NCI-H1417 (cell line): ENCODE results near the gene VSTM5.

Source experiments
- DNase-seq, 3 experiments: peaks; one replicate each; lab custom pipeline; 2025; lab: John Stamatoyannopoulos, UW

Gene VSTM5

DNA sequence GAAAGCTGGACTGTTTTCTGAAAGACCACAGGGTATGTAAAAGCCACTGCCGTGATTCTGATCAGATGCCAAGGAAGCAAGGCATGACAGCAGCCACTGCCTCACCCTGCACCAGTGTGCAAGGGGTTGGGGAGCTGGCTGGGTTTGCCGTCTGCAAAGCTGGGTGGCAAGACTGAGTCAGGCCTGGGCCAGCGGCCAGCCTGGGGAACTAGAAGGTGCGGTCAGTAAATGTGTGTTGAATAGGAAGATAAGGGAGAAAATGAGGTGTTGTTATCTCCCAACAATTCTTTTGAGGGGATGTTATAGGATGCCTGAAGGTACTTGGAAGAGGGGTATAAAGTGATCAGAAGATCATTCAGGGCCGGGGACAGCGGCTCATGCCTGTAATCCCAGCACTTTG, 8.0 kb downstream of the VSTM5 start:
- DNase-seq, result no peak

DNA sequence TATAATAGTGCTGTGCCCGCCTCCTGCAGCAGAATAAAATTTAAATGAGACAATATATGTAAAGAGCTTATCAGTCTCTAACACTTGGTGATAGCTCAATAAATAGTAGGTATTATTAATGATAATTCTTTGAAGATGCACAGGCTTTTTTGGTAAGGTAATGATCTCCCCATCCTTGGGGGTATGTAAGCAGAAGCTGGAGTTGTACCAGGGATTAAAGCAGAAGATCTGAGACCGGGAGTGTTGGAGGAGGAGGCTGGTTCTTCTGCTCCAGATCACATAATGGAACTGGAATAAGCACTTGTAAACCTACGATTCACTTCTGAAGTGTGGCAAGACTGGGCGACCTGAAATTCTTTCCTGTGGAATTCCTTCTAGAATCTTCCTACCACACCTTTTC, 8.4 kb downstream of the VSTM5 start:
- DNase-seq, result no peak

DNA sequence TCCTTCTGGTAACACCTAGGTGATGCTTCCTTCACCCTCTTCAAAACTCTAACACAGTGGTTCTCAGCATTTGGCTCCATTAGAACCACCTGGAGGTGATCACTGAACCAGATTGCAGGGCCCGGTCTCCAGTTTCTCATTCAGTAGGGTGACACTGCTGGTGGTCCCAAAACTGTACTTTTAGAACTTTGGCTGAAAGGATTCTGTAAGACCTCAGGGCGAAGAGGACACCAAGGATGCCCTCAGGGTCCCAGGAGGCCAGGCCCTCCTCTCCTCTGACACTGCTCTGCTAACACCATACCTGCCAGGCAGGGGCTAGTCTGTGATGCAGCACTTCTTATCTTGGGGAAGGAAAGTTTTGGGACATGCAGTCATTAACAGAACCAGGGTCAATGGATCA, 9.0 kb downstream of the VSTM5 start:
- no peak for DNase-seq

DNA sequence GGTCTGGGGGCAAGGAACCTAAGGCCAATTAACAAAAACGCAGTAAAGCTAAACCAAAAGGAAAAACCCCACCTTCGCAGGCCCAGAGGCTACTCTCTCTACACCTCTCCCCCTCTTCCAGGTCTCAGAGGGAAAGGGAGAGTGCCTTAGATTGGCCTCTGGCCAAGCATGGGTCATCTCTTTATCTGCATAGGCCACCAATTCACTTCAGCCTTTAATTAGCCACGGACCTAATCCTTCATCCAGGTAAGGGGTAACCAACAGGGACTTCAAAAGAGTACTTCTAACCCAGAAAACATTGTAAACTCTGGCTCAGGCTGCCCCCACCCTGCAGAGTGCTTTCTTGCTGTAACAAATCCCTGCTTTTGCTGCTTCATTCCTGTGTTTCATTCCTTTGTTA, 9.4 kb downstream of the VSTM5 start:
- no peak for DNase-seq

DNA sequence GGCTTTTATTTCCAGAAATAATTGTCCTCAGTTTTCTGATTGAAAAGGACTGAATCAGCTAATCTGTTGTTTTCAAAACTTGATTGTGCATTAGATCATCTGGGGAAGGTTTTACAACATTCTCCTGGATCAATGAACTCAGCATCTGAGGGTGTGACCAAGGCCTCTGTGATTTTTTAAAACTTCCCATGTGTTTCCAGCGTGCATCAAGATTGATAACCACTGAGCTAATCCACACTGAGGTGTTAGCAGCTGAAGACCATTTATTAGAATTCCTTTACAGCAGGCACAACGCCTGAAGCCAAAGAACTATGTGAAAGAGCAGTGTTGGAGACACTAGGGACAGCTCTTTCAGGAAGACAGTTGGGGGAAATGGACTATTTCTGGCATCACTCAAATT, 10.2 kb downstream of the VSTM5 start:
- DNase-seq, result no peak

DNA sequence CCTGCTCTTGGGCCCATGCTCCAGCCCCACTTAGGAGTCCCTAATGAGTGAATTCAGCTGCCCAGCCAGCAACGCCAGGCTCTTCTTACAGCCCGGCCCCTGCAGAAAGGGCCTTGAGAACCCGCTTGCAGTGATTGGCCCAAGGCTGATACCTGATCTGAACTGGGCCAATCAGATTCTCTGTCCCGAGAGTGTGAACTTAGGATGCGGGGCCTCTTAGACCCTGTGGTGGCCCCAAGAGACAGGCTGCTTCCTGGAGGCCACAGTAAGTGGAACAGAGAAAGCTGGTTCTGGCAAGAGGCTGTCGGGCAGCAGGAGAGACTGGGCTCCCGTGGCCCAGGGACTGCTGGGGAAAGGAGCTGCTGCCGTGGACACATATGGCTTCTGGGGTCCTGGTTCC, 11.5 kb downstream of the VSTM5 start:
- no peak for DNase-seq

DNA sequence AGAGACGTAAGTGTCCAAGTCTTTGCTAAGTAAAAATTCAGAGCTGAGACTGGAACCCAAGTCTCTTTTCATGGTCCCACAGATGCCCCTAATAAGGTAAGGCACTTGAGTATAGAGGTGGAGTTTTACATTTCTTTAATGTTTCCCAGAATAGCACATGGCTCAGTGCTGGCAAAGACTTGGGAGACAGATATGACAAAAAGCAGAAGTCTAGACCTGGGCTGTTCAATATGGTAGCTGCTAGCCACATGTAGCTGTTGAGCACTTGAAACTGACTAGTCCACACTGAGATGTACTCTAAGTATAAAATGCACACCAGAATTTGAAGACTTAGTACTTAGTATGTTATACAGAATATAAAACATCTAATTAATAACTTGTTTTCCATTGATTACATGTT, 17.6 kb downstream of the VSTM5 start:
- no peak for DNase-seq

DNA sequence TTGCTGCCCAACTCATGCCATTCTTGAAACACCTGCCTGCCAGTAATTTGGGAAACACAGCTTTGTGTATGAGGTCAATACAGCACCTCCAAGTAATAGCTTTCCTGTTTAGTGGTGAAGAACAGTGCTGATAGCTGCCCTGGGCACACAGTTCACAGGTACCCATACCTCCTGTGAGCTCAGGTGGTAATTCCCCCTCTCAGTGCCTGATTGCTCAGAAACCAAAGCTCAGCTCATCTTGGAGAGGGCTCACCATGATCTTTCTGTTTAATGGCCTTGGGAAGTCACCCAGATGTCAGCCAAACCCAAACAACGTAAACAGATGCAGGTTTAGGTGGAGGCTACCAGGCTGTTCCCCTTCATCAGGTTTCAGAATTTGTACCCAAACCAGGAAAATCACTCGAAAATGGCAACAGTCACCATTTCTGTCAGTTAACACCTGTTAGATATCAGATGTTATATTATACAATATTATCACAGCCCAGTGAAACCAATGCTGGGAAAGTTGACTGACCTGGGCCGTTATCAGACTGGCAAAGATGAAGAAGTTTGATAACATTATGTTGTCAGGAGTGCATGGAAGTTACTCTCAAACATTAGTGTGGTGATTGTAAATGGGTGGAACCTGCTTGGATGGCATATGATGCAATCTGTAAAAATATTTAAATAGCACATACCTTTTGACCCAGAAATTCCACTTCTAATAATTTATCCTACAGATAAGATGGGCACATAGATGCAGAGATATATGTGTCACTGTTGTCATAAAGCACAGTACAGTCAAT, 18.9 kb downstream of the VSTM5 start:
- DNase-seq, result no peak

DNA sequence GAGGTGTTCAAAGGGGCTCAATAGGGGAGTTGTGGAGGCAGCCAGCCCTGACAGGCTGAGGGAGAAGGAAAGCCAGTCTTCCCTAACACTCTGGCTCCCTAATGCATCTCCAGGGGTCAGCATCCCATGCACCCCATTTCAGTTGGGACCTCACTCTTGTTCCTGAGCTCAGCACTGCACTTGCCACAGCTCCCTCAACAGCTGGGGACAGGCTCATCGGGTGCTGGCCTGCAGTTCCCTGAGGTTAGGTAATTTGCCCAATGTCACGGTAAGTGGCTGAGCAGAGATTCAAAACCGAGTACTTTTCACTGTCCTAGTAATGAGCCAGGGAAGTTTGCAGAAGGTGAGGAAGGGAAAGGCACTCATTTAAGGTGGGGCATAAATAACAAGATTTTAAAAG, 20.8 kb downstream of the VSTM5 start:
- DNase-seq, result no peak

DNA sequence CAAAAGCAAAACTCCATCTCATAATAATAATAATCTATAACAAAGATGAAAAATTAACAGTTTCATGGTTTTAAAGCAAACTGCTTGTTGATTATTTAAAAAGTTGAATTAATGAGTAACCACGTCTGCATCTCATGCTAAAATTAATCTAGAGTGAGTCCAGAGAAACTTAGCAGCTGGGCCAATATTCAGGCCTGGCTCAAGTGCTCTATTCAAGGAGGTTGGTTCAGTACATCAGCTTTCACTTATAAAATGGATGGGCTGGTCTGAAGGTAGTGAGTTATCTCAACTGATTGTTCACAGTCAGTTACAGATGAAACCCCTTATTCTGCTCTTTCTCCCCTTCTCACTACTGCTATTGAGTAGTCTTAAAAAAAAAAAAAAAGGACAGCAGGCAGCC, 23.1 kb downstream of the VSTM5 start:
- DNase-seq, result no peak

DNA sequence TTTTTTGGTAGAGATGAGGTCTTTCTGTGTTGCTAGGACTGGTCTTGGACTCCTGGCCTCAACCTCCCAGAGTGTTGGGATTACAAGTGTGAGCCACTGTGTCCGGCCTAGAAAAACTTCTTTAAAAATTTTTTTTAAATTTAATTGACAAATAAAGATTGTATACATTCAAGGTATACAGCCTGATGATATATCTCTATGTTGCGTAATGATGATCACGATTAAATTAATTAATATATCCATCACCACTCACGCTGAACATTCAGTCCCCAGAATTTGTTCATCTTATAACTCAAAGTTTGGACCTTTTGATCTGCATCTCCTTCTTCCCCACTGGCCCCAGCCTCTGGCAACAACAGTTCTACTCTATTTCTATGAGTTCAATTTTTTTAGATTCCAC, 27.2 kb downstream of the VSTM5 start:
- no peak for DNase-seq

DNA sequence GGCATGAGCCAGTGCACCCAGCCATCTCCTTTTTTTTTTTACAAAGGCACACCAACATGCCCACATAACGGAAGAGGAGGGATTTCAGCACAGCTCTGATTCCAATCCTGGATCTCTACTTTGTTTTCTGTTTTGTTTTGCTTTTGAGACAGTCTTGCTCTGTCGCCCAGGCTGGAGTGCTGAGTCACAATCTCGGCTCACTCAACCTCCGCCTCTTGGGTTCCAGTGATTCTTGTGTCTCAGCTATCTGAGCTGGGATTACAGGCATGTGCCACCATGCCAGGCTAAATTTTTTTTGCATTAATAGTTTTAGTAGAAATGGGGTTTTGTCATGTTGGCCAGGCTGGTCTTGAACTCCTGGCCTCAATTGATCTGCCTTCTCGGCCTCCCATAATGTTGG, 28.1 kb downstream of the VSTM5 start:
- no peak for DNase-seq

DNA sequence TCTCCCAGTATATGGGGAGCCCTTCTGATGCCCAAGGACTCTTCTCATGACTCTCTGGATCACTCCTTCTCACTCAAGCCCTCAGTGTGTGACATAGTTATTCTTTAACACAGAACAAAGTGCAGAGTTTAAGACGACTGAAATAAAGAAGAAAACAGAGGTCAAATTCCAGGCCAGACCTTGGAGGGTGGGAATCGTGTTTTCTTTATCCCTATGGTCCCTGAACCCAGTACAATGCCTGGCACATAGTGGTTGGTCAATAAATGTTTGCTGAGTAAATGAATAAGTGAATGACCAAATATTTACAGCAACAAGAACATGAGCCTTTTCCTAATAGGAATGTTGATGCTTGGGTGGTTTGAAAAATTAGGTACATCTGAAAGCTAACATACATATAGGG, 28.8 kb downstream of the VSTM5 start:
- no peak for DNase-seq

DNA sequence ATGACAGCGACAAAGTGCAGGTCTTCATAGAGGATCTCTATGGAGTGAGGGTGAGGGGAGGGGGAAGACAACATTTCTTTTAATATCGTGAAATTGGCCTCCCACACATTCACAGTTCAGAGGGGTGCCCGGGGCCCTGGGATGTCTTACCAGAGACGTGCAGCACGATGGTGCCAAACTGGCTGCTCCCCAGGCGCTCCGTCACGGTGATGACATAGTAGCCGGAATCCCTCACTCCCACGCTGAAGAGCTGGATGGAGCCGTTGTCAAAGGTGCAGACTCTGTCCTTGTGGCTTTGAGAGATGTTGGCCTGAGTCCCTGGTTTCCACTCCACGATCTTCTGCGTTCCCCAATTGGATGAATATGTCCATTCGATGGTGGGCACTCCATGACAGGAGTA, 29.6 kb downstream of the VSTM5 start:
- no peak for DNase-seq

DNA sequence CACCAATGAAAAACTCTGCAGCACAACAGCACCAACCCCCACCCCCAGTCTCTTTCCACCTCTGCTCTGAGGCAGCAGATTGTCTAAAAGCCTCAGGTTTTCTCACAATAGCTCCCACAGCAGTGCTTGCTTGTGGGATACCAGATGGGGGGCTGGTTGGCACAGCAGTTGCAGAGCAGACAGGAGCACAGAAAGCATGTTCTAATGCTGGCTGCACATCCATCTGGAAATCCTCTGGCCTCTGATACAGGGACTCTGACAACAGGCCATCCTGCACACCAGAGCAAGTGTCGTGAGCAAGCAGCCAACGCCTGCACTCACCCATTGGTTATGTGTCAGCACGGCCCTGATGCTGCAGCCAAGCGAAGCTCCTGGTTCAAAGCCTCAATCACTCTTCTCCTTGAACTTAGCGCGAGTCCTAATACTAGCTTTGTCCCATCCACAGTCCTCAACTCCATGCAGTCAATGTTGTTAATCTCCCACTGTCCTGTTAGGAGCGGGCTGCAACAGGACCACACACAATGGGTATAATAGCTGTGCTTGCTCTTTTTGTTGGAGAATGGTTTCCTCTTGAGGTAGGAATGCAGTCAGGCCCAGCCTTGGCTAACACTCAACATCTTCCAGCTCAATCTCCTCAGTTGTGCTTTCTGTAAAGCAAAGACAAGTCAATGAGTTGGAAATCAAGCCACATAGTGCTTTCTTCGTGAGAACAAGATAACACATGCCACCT, 30.3 kb downstream of the VSTM5 start:
- DNase-seq, result no peak

DNA sequence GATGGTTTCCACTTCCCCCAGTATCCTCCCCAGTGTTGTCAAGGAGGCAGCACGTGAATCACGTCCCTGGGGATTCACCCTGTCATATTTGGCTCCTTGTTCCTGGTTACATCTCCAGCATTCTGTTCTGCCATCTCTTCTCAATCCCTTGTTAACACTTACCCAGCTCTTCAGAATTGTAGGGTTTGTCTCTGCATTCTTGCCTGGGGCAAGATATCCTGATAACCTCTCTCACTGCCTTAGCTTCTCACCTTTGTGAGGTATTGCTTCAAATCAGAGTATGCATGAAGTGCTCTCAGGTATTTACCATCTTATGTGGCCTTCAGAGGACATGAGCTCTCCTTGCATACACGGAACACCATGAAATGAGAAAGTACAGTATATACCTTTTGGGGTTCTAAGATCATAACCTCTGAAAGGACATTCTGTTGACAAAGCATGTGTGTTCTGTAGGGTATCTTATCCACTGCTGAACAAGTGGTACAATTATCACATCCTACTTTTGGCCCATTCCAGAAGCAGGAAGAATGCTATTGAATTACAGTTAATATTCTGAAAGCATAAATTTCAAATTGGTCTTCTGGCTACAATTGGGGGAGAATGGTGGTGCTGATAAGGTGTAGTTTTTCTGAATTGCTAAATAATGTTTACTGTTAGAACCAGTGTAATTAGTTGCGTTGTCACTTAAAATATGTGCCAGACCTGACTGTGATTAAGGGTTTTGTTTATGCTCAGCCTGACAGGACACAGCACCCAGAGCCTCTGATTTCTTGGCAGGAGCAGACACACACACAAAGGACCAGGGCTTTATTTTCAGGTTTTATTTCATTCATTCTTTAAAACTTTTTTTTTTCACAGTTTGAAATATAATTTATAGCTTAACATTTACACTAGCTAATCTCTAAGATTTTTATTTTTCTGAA, 32.7 kb downstream of the VSTM5 start:
- peak in 2 of 3 experiments; percentile 14 to 63 for DNase-seq

DNA sequence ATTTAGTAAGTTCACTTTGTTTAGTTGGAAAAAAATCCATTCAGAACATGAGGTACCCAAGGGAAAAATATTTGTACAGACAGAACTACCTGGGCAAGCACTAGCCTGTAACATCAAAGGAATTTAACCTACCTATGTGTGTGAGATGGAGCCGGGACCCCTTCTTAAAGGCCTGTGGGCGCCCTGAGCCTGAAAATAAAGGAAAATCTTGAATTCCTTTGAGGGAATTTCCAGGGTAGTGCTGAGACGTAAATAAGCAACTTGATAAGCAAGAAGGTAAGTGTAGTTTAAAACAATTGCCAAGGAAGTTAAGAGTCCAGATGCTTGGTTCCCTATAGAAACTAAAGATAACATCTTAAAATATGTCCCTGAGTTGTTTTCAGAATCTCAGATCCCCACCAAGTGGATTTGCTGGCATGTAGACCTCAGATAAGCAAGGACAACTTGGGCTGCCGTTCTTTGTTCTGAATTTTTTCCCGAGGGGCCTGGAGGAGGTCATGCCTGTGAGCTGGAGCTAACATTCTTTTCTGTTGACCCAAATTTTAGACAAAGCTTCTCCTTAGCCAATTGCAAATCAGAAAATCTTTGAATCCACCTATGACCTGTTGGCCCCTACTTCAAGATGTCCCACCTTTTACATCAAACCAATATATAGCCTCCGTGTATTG, 35.3 kb downstream of the VSTM5 start:
- no peak for DNase-seq

DNA sequence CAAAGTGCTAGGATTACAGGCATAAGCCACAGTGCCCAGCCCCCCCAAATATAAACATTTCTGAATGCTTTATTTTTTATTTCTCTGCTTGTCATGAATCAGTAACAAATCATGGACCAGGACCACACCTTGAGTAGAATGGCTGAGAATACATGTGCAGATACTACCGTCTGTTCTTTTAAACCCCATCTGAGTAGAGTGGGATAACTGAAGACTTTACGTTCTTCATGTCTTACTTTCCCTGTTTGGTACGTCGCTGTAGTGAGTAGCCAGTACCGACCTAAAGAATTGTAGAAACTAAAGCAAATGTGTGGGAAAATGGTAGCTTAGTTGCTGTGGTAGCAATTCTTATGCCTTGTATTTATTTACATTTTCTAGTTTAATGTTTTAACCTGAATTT, 36.4 kb downstream of the VSTM5 start:
- DNase-seq, result no peak

DNA sequence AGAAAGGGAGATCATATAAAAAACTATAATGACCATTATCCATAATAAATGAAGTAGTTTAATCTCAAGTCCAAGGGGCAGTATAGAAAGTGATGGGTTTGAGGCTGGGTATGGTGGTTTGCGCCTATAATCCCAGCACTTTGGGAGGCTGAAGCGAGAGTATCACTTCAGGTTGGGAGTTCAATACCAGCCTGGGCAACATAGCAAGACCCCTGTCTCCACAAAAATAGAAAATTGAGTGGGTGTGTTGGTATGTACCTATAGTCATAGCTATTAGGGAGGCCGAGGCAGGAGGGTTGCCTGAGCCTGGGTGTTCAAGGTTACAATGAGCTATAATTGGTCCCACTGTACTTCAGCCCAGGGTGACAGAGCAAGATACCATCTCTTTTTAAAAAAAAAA, 42.4 kb downstream of the VSTM5 start:
- no peak for DNase-seq

DNA sequence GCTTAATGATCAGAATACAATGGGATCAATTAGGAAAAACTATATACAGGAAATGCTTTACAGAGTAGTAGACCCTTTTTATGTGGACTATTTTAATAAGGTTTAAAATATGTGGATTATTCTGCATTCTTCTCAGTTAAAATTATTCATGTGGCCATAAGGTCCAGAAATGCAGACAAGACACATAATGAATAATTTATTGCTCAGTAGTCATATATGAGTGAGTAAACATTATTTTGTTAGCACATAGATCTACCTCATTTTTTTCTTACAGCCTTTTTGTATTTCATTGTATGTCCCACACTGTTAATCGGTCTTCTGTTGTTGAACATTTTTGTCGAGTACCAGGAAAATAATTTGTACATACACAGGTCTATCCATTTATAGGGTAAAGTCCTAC, 45.5 kb downstream of the VSTM5 start:
- DNase-seq, result no peak

DNA sequence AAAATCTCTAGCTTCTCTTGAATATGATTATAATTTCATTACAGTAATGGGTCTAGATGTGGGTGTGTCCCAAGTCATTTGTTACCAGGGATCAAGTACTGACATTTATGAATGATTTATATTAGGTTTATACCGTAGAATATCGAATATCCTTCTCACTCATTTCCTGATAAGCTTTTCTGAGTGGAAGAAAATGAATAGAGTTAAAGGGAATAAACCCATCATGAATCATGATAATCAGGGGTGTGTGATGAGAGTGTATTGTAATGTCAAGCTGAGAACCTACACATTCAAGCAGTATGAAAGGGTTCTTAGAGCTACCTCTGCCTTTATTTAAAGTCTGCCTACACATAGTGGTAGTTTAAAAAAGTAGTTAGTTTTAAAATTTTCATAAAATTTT, 49.1 kb downstream of the VSTM5 start:
- DNase-seq, result no peak
